Spleen (tissue), 11 donors: ENCODE data around the gene ELAVL3. TPM values are rescaled to one million over a fixed set of nuclear protein-coding genes. Genes with fewer than 3 reads are reported as not detected.
"Not testable (repeated sequence)": the region's sequence is repeated elsewhere in the genome, so short reads cannot be mapped to it uniquely, and the experiment has no call there.

Source experiments
- DNase-seq: peaks from one replicate; pipeline ENCODE4 v3.0.0-alpha.2; 2020
- H3K27ac ChIP-seq, 8 donors: fragments of 200-600 bp; sonication (generic) in 7 of 8; 1 replicate in 4 of 8; 2 replicates in 4 of 8; pipeline versions ENCODE4 v1.5.0 to v1.8.0; 2016 to 2021; ENCODE audit warnings: inconsistent platforms in 4 of 8, mild to moderate bottlenecking in 4 of 8, moderate library complexity in 1 of 8
- H3K27me3 ChIP-seq, 7 donors: fragments of 200-600 bp; sonication (generic) in 6 of 7; replicated peaks in 1 of 7; 1 replicate in 4 of 7; 2 replicates in 3 of 7; pipeline versions ENCODE4 v1.5.0 to v1.8.0; 2016 to 2021; ENCODE audit warnings: inconsistent platforms in 3 of 7, mild to moderate bottlenecking in 1 of 7
- H3K36me3 ChIP-seq, 6 donors: fragments of 200-600 bp; sonication (generic) in 5 of 6; 1 replicate in 4 of 6; 2 replicates in 2 of 6; pipeline versions ENCODE4 v1.5.0 to v1.8.0; 2016 to 2021; ENCODE audit warnings: inconsistent platforms in 2 of 6
- H3K4me1 ChIP-seq, 6 donors: fragments of 200-600 bp; sonication (generic) in 5 of 6; 1 replicate in 3 of 6; 2 replicates in 3 of 6; pipeline versions ENCODE4 v1.5.0 to v1.8.0; 2016 to 2021; ENCODE audit warnings: inconsistent platforms in 3 of 6
- H3K4me3 ChIP-seq, 8 donors: fragments of 200-600 bp; sonication (generic) in 7 of 8; 1 replicate in 4 of 8; 2 replicates in 4 of 8; pipeline versions ENCODE4 v1.5.0 to v1.8.0; 2016 to 2021; ENCODE audit warnings: inconsistent platforms in 4 of 8, mild to moderate bottlenecking in 4 of 8, moderate library complexity in 2 of 8
- H3K9me3 ChIP-seq, 8 donors: fragments of 200-600 bp; sonication (generic) in 7 of 8; 1 replicate in 4 of 8; 2 replicates in 4 of 8; pipeline versions ENCODE4 v1.5.0 to v1.8.0; 2016 to 2021; ENCODE audit warnings: inconsistent platforms in 4 of 8
- POLR2A ChIP-seq, 3 donors: fragments of 450-650 bp; IDR thresholded peaks; one replicate each; pipeline ENCODE4 v1.5.1; 2017; ENCODE audit warnings: antibody characterized with exemption in 3 of 3, mild to moderate bottlenecking in 1 of 3
- POLR2AphosphoS5 ChIP-seq, 3 donors: sonication (generic); formaldehyde crosslinking; IDR thresholded peaks; one replicate each; pipeline ENCODE4 v1.5.1; 2017; ENCODE audit warnings: antibody characterized with exemption in 3 of 3
- WGBS, 5 donors: extraction: QIAGEN DNeasy Blood & Tissue Kit in 3 of 5; methylation state at CpG; one replicate each; pipeline versions ENCODE4 v1.1.5 to v1.1.7; 2013 to 2018; 5-methylcytosine and 5-hydroxymethylcytosine counted together
- intact Hi-C: fragments of 100-400 bp; cut with DNase I; formaldehyde crosslinking; loops from one replicate; pipeline ENCODE4 v1.15.0; 2023; ENCODE audit warnings: low total_unique reads
- polyA plus RNA-seq, 3 donors: library from polyadenylated mRNA; stranded (reverse); fragments of 200-250 nt; gene quantifications; one replicate each; pipeline ENCODE4 v1.2.1, GENCODE V29; 2013
- total RNA-seq, 7 donors: library from RNA; depleted of rRNA in 3 of 7; stranded (reverse); fragments of >200 nt in 3 of 7; fragmentation: NEBNext Ultra II Directional in 4 of 7; extraction: Animal tissue kit (Norgen Biotek cat#: 25700) in 4 of 7; gene quantifications; one replicate each; pipeline versions ENCODE4 v1.1.0 to v1.2.1, GENCODE V29; 2016 to 2021
- TF ChIP-seq, protein P1 (sequence below), 11 experiments: fragments of 200-600 bp in 7 of 11; fragments of 450-650 bp in 4 of 11; sonication (generic) in 4 of 11; IDR thresholded peaks in 8 of 11; conservative IDR thresholded peaks in 3 of 11; 1 replicate in 7 of 11; 2 replicates in 4 of 11; pipeline versions ENCODE4 v1.4.0 to v1.8.0; 2016 to 2021; ENCODE audit warnings: antibody characterized with exemption in 11 of 11, inconsistent platforms in 4 of 11, mild to moderate bottlenecking in 1 of 11
- donor health status: healthy with polysubstance abuse.
- donor health status: DM: no; HTN: no; CAD: no; lungs with moderate emphysema.
- donor health status: DM: no; HTN: no; CAD: no.
- donor health status: Bipolar disorder and iron deficiency.
- donor health status: healthy.
- donor health status: DM: no; HTN: no; CAD: no.
- donor health status: DM: yes; HTN: yes; CAD: no.

The ELAVL3 gene
- total and polyA plus RNA-seq, 10 donors = 0.02 TPM; not detected in 9

- 69 to 78% (median 76%) methylated on average over 6 to 12 of the region's 12 CpGs for WGBS, 5 donors
- DNase-seq = no peak
- no peaks in the 10 kb centered on the region for H3K9me3 ChIP-seq
- no peak overlapping the region for H3K27ac ChIP-seq
- intact Hi-C loops = no loop called here
- no peaks in the 10 kb centered on the region for H3K4me1 ChIP-seq
- peaks cover 0 to 35% (median 7%) of the 10 kb centered on the region in 7 donors for H3K27me3 ChIP-seq
- TF ChIP-seq, protein P1, sequence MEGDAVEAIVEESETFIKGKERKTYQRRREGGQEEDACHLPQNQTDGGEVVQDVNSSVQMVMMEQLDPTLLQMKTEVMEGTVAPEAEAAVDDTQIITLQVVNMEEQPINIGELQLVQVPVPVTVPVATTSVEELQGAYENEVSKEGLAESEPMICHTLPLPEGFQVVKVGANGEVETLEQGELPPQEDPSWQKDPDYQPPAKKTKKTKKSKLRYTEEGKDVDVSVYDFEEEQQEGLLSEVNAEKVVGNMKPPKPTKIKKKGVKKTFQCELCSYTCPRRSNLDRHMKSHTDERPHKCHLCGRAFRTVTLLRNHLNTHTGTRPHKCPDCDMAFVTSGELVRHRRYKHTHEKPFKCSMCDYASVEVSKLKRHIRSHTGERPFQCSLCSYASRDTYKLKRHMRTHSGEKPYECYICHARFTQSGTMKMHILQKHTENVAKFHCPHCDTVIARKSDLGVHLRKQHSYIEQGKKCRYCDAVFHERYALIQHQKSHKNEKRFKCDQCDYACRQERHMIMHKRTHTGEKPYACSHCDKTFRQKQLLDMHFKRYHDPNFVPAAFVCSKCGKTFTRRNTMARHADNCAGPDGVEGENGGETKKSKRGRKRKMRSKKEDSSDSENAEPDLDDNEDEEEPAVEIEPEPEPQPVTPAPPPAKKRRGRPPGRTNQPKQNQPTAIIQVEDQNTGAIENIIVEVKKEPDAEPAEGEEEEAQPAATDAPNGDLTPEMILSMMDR (IDR thresholded peaks at IDR 0.05 in 8 of 11, conservative IDR thresholded peaks at IDR 0.05 in 3 of 11) = no peak
- TF ChIP-seq POLR2AphosphoS5 (IDR thresholded peaks at IDR 0.05) (no peak), POLR2A (IDR thresholded peaks at IDR 0.05) (no peak)
- no peaks in the 10 kb centered on the region for H3K36me3 ChIP-seq
- no peak overlapping the region for H3K4me3 ChIP-seq
These were observed 17.5 kb downstream of the ELAVL3 start for GRCh38 chr19:11463391-11463790.

GRCh38 chr19:11461453-11461852 lies 19.4 kb downstream of the ELAVL3 start:
- Histone ChIP-seq H3K9me3 (no peaks in the 10 kb centered on the region), H3K4me3 (no peak overlapping the region), H3K36me3 (no peaks in the 10 kb centered on the region), H3K27me3 (peaks cover 0 to 38% (median 7%) of the 10 kb centered on the region in 7 donors), H3K4me1 (no peaks in the 10 kb centered on the region), H3K27ac (no peak overlapping the region)
- intact Hi-C loops = no loop called here
- no peak for DNase-seq
- TF ChIP-seq, protein P1 (IDR thresholded peaks at IDR 0.05 in 8 of 11, conservative IDR thresholded peaks at IDR 0.05 in 3 of 11) = no peak
- TF ChIP-seq POLR2AphosphoS5 (IDR thresholded peaks at IDR 0.05) = no peak
- no peak for TF ChIP-seq POLR2A (IDR thresholded peaks at IDR 0.05)
- WGBS, 5 donors = 50 to 71% (median 64%) methylated on average over 2 of the region's 2 CpGs

DNA sequence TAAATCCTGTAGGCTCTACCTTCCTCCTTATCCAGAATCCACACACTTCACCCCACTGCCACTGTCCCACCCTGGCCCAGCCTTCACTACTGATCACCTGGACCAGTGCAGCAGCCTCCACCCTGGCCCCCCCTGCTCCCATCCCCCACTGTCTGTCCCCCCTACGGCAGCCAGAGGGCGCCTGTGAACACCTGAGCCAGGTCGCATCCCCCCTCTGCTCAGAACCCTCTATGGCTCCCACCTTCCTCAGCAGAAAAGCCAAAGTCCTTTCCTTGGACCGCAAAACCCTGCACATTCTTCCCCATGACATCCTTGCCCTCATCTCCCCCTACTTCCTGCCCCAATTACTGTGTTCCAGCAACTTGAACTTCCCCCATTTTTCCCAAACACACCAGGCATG lies 20.6 kb downstream of the ELAVL3 start:
- no peak overlapping the region for H3K27ac ChIP-seq
- no peak for DNase-seq
- H3K4me3 ChIP-seq = no peak overlapping the region
- WGBS, 5 donors = 54 to 64% (median 57%) methylated on average over 4 of the region's 4 CpGs
- TF ChIP-seq POLR2AphosphoS5 (IDR thresholded peaks at IDR 0.05) (no peak), POLR2A (IDR thresholded peaks at IDR 0.05) (no peak)
- TF ChIP-seq, protein P1 (IDR thresholded peaks at IDR 0.05 in 8 of 11, conservative IDR thresholded peaks at IDR 0.05 in 3 of 11) = peak in 3 of 11 experiments; percentile 11 to 33 (median 12)
- no peaks in the 10 kb centered on the region for H3K4me1 ChIP-seq
- no peaks in the 10 kb centered on the region for H3K9me3 ChIP-seq
- peaks cover 0 to 26% (median 7%) of the 10 kb centered on the region in 7 donors for H3K27me3 ChIP-seq
- no peaks in the 10 kb centered on the region for H3K36me3 ChIP-seq
- intact Hi-C loops = no loop called here

GRCh38 chr19:11458912-11459311 lies 21.9 kb downstream of the ELAVL3 start:
- H3K36me3 ChIP-seq, intact Hi-C loops, H3K4me1 ChIP-seq, H3K4me3 ChIP-seq, DNase-seq, H3K9me3 ChIP-seq, H3K27ac ChIP-seq: not testable (repeated sequence)
- WGBS, 5 donors = 77 to 85% (median 80%) methylated on average over 11 of the region's 11 CpGs
- peaks cover 0 to 26% (median 7%) of the 10 kb centered on the region in 7 donors for H3K27me3 ChIP-seq
